GM18867 (cell line): Measurements from ENCODE around the gene PDP2.
A peak's percentile ranks its signal among the peaks of the same experiment; 100 is the strongest.

Experiments used
- ATAC-seq: cut with Tn5 transposase; IDR thresholded peaks from one replicate; pipeline ENCODE4 v1.9.1; 2021; ENCODE audit warnings: mild to moderate bottlenecking, moderate library complexity; ENCODE audit not compliant: unreplicated experiment

The PDP2 gene

DNA sequence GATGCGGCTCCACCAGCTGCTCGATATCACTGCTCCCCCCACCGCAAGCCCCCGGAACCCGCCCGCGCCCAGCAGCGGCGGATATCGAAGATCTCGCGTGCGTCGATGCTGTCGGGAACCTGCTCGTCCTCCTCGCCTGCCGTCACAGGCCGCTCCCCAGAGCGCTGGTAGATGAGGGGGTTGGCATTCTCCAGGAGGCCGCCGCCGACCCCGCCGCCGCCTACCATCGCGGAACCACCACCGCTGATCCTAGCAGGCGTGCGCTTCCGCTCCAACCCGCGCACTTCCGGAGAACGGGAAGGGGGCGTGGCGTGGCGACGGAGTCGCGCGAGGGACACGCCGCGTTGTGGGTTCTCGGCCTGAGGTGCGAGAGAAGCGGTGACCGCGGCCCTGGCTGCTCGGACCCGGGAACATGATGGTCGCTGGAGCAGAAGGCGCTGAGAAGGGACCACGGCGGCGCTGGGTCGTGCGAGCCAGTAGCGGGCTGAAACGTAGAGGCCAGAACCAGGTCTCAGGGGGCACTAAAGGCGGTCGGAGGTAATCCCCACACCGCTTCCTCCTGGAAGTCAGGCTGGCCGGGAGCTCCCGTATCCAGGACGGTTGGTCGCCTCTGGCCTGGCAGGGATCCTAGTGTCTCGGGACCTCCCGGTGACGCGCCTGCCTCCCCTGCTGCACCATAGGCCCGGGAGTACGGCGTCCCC lies 54.0 kb downstream of the PDP2 start, which contains the start of gene CIAO2B:
Gene CIAO2B, minus strand, starts transcription at position 265 of the 701 bp plus-strand sequence. Its CDS starts 38 bp downstream, at position 227.
- ATAC-seq = peak; percentile 74

DNA sequence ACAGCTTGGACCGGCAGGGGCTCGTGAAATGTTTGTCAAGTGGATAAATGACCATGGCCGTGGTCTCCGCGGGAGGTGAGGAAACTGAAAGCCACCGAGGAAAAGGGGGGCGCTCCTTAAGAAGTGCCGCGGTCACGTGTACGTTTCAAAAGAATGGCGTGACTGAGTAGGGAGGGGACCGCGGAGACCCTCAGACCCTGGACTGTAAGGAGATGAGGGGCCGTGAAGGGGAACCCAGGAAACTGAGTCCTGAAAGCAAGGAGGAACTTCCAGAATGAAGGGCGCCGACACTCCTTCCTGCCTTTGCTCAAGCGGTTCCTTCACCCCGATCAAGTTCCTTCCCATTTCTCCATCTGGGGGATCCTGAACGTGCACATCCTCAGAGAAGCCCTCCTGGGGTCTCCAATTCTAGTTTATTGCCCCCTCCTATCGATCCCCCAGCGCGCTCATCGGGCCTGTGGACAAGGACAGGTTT lies 54.6 kb downstream of the PDP2 start:
- ATAC-seq = peak; percentile 23

DNA sequence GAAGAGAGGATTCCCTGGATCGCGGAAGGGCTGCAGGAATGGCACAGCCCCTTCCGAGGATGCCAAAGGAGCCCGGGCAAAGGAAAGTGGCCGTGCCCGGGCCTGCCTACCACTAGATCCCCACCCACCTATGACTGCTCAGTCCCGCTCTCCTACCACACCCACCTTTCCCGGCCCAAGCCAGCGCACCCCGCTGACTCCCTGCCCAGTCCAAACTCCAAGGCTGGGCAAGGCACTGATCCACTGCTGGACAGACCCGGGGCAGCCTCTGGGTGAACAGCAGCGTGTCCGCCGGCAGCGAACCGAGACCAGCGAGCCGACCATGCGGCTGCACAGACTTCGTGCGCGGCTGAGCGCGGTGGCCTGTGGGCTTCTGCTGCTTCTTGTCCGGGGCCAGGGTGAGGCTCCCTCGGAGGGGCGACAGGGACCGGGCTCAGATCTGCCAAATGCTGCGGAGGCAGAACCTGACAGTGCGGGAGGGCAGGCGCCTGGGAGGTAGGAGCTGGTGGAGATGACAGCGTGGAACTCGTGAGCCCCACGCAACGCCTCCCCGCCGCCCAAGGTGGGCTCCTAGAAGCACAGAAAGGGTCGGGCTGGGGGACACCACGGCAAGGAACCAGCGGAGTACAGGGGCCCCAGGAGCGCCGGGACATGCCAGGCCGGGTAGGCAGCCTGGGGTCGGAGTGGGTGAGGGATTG lies 55.1 kb downstream of the PDP2 start, which contains the start of gene CES2:
Gene CES2, plus strand, starts transcription at position 203 of the 698 bp plus-strand sequence. Its CDS starts 120 bp downstream, at position 323.
- no peak for ATAC-seq

DNA sequence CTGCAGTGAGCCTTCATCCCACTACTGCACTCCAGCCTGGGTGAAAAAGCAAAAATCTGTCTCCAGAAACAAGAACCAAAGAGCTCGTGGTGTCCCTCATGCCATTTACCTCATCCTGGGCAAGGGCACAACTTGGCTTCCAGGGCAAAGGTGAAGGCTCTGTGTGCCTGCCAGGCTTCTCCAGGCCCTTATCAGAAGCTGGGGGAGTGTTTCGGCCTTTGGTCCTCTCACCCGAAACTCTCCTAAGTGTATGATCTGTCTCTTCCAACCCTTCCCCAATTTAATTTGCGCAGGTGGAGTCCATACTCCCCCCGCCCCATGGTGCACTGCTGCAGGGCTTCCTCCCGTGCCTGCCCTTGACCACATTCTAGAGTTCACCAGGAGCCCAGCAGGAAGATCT lies 56.1 kb downstream of the PDP2 start:
- ATAC-seq = no peak

DNA sequence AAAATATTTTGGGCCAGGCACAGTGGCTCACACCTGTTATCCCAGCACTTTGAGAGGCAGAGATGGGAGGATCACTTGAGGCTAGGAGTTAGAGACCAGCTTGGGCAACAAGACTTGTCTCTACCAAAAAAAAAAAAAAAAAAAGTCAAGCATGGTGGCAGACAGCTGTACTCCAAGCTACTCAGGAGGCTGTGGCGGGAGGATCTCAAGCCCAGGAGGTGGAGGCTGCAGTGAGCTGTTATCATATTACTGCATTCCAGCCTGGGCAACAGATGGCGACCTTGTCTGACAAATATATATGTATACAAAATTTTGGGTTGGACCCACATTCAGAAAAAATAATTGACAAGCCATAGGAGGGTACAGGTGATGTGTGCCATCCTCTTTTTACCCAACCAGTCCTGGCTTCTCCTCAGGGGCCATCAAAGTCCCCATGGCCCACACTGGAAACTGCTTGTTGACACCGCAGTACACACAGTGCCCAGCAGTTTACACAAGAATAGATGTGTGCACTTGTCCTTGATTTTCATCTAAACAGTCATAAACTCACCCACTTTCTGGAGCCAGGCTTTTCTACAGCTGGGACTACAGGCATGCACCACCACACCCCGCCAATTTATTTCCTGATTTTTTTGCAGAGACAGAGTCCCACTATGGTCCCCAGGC lies 56.7 kb downstream of the PDP2 start:
- ATAC-seq = no peak

DNA sequence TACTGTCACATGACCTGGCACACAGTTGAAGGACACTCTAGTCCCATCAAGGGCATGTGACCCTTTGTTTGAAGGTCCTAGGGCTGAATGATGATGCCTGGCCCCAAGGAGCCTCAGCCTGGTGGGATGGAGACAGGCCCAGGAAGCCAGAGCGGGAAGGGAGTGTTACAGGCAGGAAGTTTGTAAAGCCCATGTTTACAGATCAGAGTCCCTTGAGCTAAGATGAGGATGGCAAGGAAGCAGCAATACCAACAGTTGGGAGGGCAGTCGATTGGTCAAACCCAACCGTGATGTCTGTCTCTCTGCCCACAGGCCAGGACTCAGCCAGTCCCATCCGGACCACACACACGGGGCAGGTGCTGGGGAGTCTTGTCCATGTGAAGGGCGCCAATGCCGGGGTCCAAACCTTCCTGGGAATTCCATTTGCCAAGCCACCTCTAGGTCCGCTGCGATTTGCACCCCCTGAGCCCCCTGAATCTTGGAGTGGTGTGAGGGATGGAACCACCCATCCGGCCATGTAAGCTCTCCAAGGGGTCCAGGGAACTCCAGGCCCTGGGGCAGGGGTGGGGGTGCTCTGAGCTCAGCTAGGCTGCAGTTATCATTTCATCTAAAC lies 57.5 kb downstream of the PDP2 start:
- no peak for ATAC-seq

DNA sequence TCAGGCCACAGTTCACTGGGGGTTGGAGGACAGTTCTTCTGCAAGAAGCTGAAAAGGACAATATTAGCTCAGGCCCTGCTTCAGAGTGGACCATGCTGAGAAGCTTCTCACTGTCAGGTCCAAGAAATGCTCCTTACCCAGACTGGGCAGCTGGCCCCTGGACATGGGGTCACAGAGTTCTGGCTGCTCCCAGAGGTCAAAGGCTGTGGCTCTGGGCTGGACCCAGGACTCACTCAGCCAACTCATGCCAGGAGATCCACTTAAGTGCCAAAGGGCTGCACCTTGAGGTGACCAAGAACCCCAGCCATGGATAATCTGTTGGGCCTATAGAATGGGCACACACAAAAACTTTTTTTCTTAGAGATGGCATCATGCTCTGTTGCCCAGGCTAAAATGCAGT lies 59.1 kb downstream of the PDP2 start:
- no peak for ATAC-seq

DNA sequence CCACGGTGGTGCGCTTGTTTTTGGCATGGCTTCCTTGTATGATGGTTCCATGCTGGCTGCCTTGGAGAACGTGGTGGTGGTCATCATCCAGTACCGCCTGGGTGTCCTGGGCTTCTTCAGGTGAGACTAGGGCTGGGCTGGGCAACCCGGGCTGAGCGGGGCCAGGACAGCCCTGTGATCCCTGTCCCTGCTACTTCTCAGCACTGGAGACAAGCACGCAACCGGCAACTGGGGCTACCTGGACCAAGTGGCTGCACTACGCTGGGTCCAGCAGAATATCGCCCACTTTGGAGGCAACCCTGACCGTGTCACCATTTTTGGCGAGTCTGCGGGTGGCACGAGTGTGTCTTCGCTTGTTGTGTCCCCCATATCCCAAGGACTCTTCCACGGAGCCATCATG lies 59.9 kb downstream of the PDP2 start:
- ATAC-seq = no peak
